H9 (cell line): ENCODE data around the gene GALC. TPM values are rescaled to one million over a fixed set of nuclear protein-coding genes. Genes with fewer than 3 reads are reported as not detected.

ENCODE experiments used
- DNase-seq: peaks from one replicate; pipeline ENCODE4 v3.0.0-alpha.2; 2017
- H2AFZ ChIP-seq: one replicate; pipeline ENCODE4 v1.6.1; 2013; ENCODE audit warnings: mild to moderate bottlenecking, low read length, control low read depth, moderate library complexity
- H2AK5ac ChIP-seq: 2 replicates; pipeline ENCODE4 v1.6.1; 2013; ENCODE audit warnings: low read length, control low read depth, mixed read lengths; ENCODE audit not compliant: insufficient read length
- H2BK120ac ChIP-seq: one replicate; pipeline ENCODE4 v1.6.1; 2013; ENCODE audit warnings: low read depth, mild to moderate bottlenecking, low read length, control low read depth, inconsistent platforms; ENCODE audit not compliant: poor library complexity, severe bottlenecking
- H2BK12ac ChIP-seq: 2 replicates; pipeline ENCODE4 v1.6.1; 2013; ENCODE audit warnings: low read length, control low read depth, mixed read lengths, low read depth; ENCODE audit not compliant: insufficient read length
- H2BK15ac ChIP-seq: 2 replicates; pipeline ENCODE4 v1.6.1; 2013; ENCODE audit warnings: low read depth, low read length, control low read depth
- H2BK20ac ChIP-seq: one replicate; pipeline ENCODE4 v1.6.1; 2013; ENCODE audit warnings: low read depth, mild to moderate bottlenecking, low read length, control low read depth, inconsistent platforms; ENCODE audit not compliant: poor library complexity, severe bottlenecking
- H2BK5ac ChIP-seq: 2 replicates; pipeline ENCODE4 v1.6.1; 2013; ENCODE audit warnings: low read length, control low read depth, mixed read lengths; ENCODE audit not compliant: insufficient read length
- H3K14ac ChIP-seq: 2 replicates; pipeline ENCODE4 v1.6.1; 2013; ENCODE audit warnings: low read length, control low read depth; ENCODE audit not compliant: insufficient read depth
- H3K18ac ChIP-seq: 2 replicates; pipeline ENCODE4 v1.6.1; 2013; ENCODE audit warnings: low read depth, mild to moderate bottlenecking, mixed read lengths, low read length, control low read depth; ENCODE audit not compliant: insufficient read length
- H3K23ac ChIP-seq: 2 replicates; pipeline ENCODE4 v1.6.1; 2013; ENCODE audit warnings: low read length, control low read depth, mixed read lengths, low read depth; ENCODE audit not compliant: insufficient read length
- H3K23me2 ChIP-seq: 2 replicates; pipeline ENCODE4 v1.6.1; 2013; ENCODE audit warnings: low read depth, mild to moderate bottlenecking, mixed read lengths, low read length, control low read depth; ENCODE audit not compliant: insufficient read length, poor library complexity, severe bottlenecking
- H3K27ac ChIP-seq: 2 replicates; pipeline ENCODE4 v1.5.1; 2013; ENCODE audit warnings: low read length, control low read depth, mixed read lengths, low read depth; ENCODE audit not compliant: insufficient read length
- H3K27me3 ChIP-seq: 2 replicates; pipeline ENCODE4 v1.6.1; 2013; ENCODE audit warnings: low read length, control low read depth, inconsistent platforms; ENCODE audit not compliant: insufficient read depth
- H3K4ac ChIP-seq: 2 replicates; pipeline ENCODE4 v1.6.1; 2013; ENCODE audit warnings: low read depth, mild to moderate bottlenecking, control low read depth, inconsistent platforms, low read length, moderate library complexity
- H3K4me1 ChIP-seq: 2 replicates; pipeline ENCODE4 v1.6.1; 2013; ENCODE audit warnings: low read length, control low read depth, inconsistent platforms; ENCODE audit not compliant: insufficient read depth
- H3K4me2 ChIP-seq: 2 replicates; pipeline ENCODE4 v1.6.1; 2013; ENCODE audit warnings: low read length, control low read depth, mixed read lengths; ENCODE audit not compliant: insufficient read length, insufficient read depth
- H3K56ac ChIP-seq: 2 replicates; pipeline ENCODE4 v1.6.1; 2013; ENCODE audit warnings: low read depth, mild to moderate bottlenecking, mixed read lengths, low read length, control low read depth; ENCODE audit not compliant: insufficient read length
- H3K79me1 ChIP-seq: 2 replicates; pipeline ENCODE4 v1.6.1; 2013; ENCODE audit warnings: low read depth, mild to moderate bottlenecking, moderate library complexity, low read length, control low read depth, inconsistent platforms; ENCODE audit not compliant: insufficient read depth, poor library complexity, severe bottlenecking
- H3K79me2 ChIP-seq: 2 replicates; pipeline ENCODE4 v1.6.1; 2013; ENCODE audit warnings: low read length, control low read depth, inconsistent platforms; ENCODE audit not compliant: insufficient read depth
- H3K9ac ChIP-seq: 2 replicates; pipeline ENCODE4 v1.6.1; 2013; ENCODE audit warnings: low read length, control low read depth, mixed read lengths; ENCODE audit not compliant: insufficient read length; ENCODE audit errors: extremely low read depth
- H3K9me3 ChIP-seq: one replicate; pipeline ENCODE4 v1.6.1; 2013; ENCODE audit warnings: low read depth, low read length, inconsistent platforms; ENCODE audit not compliant: control insufficient read depth
- H3T11ph ChIP-seq: one replicate; pipeline ENCODE4 v1.6.1; 2013; ENCODE audit warnings: mild to moderate bottlenecking, low read length, control low read depth, inconsistent platforms
- H4K20me1 ChIP-seq: one replicate; pipeline ENCODE4 v1.6.1; 2013; ENCODE audit not compliant: control insufficient read depth, insufficient read length, insufficient read depth
- H4K5ac ChIP-seq: 2 replicates; pipeline ENCODE4 v1.6.1; 2013; ENCODE audit warnings: low read depth, mild to moderate bottlenecking, mixed read lengths, low read length, control low read depth; ENCODE audit not compliant: insufficient read length
- H4K8ac ChIP-seq: replicated peaks from 2 replicates; pipeline ENCODE4 v1.6.1; 2013; ENCODE audit warnings: low read length, control low read depth, mixed read lengths, low read depth; ENCODE audit not compliant: insufficient read length
- H4K91ac ChIP-seq: 2 replicates; pipeline ENCODE4 v1.6.1; 2013; ENCODE audit warnings: low read depth, mild to moderate bottlenecking, moderate library complexity, mixed read lengths, low read length, control low read depth; ENCODE audit not compliant: insufficient read length
- H3K27ac Mint-ChIP-seq, 3 experiments: 2 replicates in 2 of 3; 3 replicates in 1 of 3; pipeline ENCODE4 v1.8.0; 2020 to 2021; ENCODE audit warnings: mixed read lengths in 3 of 3, mild to moderate bottlenecking in 1 of 3, moderate library complexity in 1 of 3
- H3K27me3 Mint-ChIP-seq: 2 replicates; pipeline ENCODE4 v1.8.0; 2021; ENCODE audit warnings: low read depth, mild to moderate bottlenecking, moderate library complexity, mixed read lengths
- H3K36me3 Mint-ChIP-seq, 3 experiments: 2 replicates in 2 of 3; 3 replicates in 1 of 3; pipeline ENCODE4 v1.8.0; 2020 to 2021; ENCODE audit warnings: low read depth in 3 of 3, mixed read lengths in 3 of 3; ENCODE audit not compliant: insufficient read depth in 1 of 3
- H3K4me1 Mint-ChIP-seq, 2 experiments: 2 replicates each; pipeline ENCODE4 v1.8.0; 2020; ENCODE audit warnings: mixed read lengths in 2 of 2
- H3K4me3 Mint-ChIP-seq, 2 experiments: 2 replicates in 1 of 2; 3 replicates in 1 of 2; pipeline ENCODE4 v1.8.0; 2020 to 2021; ENCODE audit warnings: mild to moderate bottlenecking in 2 of 2, mixed read lengths in 2 of 2, moderate library complexity in 1 of 2
- H3K9me3 Mint-ChIP-seq, 2 experiments: 2 replicates in 1 of 2; 3 replicates in 1 of 2; pipeline ENCODE4 v1.8.0; 2020; ENCODE audit warnings: mild to moderate bottlenecking in 2 of 2, mixed read lengths in 2 of 2, moderate library complexity in 1 of 2
- CTCF ChIP-seq: fragments of 200-600 bp; sonication (generic); conservative IDR thresholded peaks from 3 replicates; pipeline ENCODE4 v1.8.0; 2021; ENCODE audit warnings: antibody characterized with exemption, mild to moderate bottlenecking
- total RNA-seq: library from RNA; stranded (reverse); gene quantifications from 2 replicates; pipeline ENCODE4 v1.2.1, GENCODE V29; 2021

GALC gene
- total RNA-seq, 1 experiment from 2014 or later, result 12.4 TPM

- peaks cover 0 to 3% (median 0%) of the 10 kb centered on the region in 3 experiments; a peak in 1 of 7 replicates for H3K36me3 Mint-ChIP-seq
- H2BK15ac ChIP-seq, result no peak overlapping the region
- H3K79me2 ChIP-seq, result no peaks in the 10 kb centered on the region
- H3K14ac ChIP-seq, result no peak overlapping the region
- H3K27ac ChIP-seq, result no peak overlapping the region
- no peaks in the 10 kb centered on the region for H3K4me1 ChIP-seq
- DNase-seq, result no peak
- H3K4me3 Mint-ChIP-seq, result no peak overlapping the region
- no peak overlapping the region for H2BK120ac ChIP-seq
- no peaks in the 10 kb centered on the region for H3K9me3 Mint-ChIP-seq
- no peaks in the 10 kb centered on the region for H3K27me3 ChIP-seq
- no peak overlapping the region for H4K5ac ChIP-seq
- no peaks in the 10 kb centered on the region for H3K9me3 ChIP-seq
- no peaks in the 10 kb centered on the region for H3K27me3 Mint-ChIP-seq
- no peak overlapping the region for H3K23ac ChIP-seq
- no peak overlapping the region for H3K27ac Mint-ChIP-seq
- no peak overlapping the region for H3K18ac ChIP-seq
- no peak overlapping the region for H3K9ac ChIP-seq
- H3K23me2 ChIP-seq, result no peaks in the 10 kb centered on the region
- no peak overlapping the region for H2BK12ac ChIP-seq
- no peak overlapping the region for H4K91ac ChIP-seq
- no peak overlapping the region for H3K56ac ChIP-seq
- H3T11ph ChIP-seq, result no peak overlapping the region
- no peak for TF ChIP-seq CTCF
- H2BK5ac ChIP-seq, result no peak overlapping the region
- H2AK5ac ChIP-seq, result no peak overlapping the region
- H4K8ac ChIP-seq, result no peak overlapping the region
- no peak overlapping the region for H2AFZ ChIP-seq
- H3K4me2 ChIP-seq, result no peak overlapping the region
- no peaks in the 10 kb centered on the region for H3K4me1 Mint-ChIP-seq
- no peak overlapping the region for H3K4ac ChIP-seq
- H2BK20ac ChIP-seq, result no peak overlapping the region
- H4K20me1 ChIP-seq, result no peaks in the 10 kb centered on the region
- no peaks in the 10 kb centered on the region for H3K79me1 ChIP-seq
These were observed 25.5 kb downstream of the GALC start for GRCh38 chr14:87967496-87967895.
